CD8-positive, alpha-beta memory T cell (primary cell): Measurements from ENCODE around the gene PARD3. TPM values are rescaled to one million over a fixed set of nuclear protein-coding genes. Genes with fewer than 3 reads are reported as not detected.

ENCODE experiments used
- CTCF ChIA-PET: fragments of 350-600 bp; sonication (Branson Sonifier 250); formaldehyde crosslinking; loops from one replicate; lab custom pipeline; 2021; ENCODE audit warnings: antibody characterized with exemption; lab: Charles Lee
- POLR2A ChIA-PET: fragments of 350-600 bp; sonication (Branson Sonifier 250); formaldehyde crosslinking; loops from one replicate; lab custom pipeline; 2021; ENCODE audit warnings: antibody characterized with exemption; lab: Charles Lee
- DNase-seq, 5 donors: peaks; one replicate each; pipeline versions ENCODE4 v3.0.0 to v3.0.0-alpha.2; 2020 to 2022; ENCODE audit warnings: mixed read lengths in 1 of 5
- H3K27ac ChIP-seq: one replicate; pipeline ENCODE4 v1.7.0; 2013; ENCODE audit warnings: low read depth, mild to moderate bottlenecking, low read length, moderate library complexity
- H3K27me3 ChIP-seq: 2 replicates; pipeline ENCODE4 v1.7.0; 2013; ENCODE audit warnings: low read length, mild to moderate bottlenecking; ENCODE audit not compliant: insufficient read depth, poor library complexity, severe bottlenecking
- H3K36me3 ChIP-seq: 2 replicates; pipeline ENCODE4 v1.7.0; 2013; ENCODE audit warnings: mild to moderate bottlenecking, low read length, moderate library complexity; ENCODE audit not compliant: insufficient read depth
- H3K4me1 ChIP-seq: 2 replicates; pipeline ENCODE4 v1.7.0; 2013; ENCODE audit warnings: mild to moderate bottlenecking, low read length, moderate library complexity; ENCODE audit not compliant: insufficient read depth
- H3K4me3 ChIP-seq: 2 replicates; pipeline ENCODE4 v1.7.0; 2013; ENCODE audit warnings: mild to moderate bottlenecking, low read length
- H3K9me3 ChIP-seq: 2 replicates; pipeline ENCODE4 v1.7.0; 2013; ENCODE audit warnings: mild to moderate bottlenecking, low read length
- H3K27ac Mint-ChIP-seq, 8 donors: one replicate each; pipeline ENCODE4 v1.8.0; 2020 to 2021; ENCODE audit warnings: mixed read lengths in 8 of 8, mild to moderate bottlenecking in 6 of 8, inconsistent platforms in 3 of 8, moderate library complexity in 3 of 8
- H3K27me3 Mint-ChIP-seq, 2 donors: one replicate each; pipeline ENCODE4 v1.8.0; 2020 to 2021; ENCODE audit warnings: mixed read lengths in 2 of 2, mild to moderate bottlenecking in 1 of 2, moderate library complexity in 1 of 2
- H3K36me3 Mint-ChIP-seq, 3 donors: one replicate each; pipeline ENCODE4 v1.8.0; 2020 to 2021; ENCODE audit warnings: mixed read lengths in 3 of 3, inconsistent platforms in 1 of 3, mild to moderate bottlenecking in 1 of 3
- H3K4me1 Mint-ChIP-seq, 3 donors: one replicate each; pipeline ENCODE4 v1.8.0; 2020 to 2021; ENCODE audit warnings: mixed read lengths in 3 of 3, inconsistent platforms in 1 of 3, mild to moderate bottlenecking in 1 of 3
- H3K4me3 Mint-ChIP-seq, 7 donors: one replicate each; pipeline ENCODE4 v1.8.0; 2020 to 2021; ENCODE audit warnings: mixed read lengths in 7 of 7, mild to moderate bottlenecking in 6 of 7, moderate library complexity in 4 of 7, inconsistent platforms in 2 of 7
- H3K9me3 Mint-ChIP-seq, 5 donors: one replicate each; pipeline ENCODE4 v1.8.0; 2020 to 2022; ENCODE audit warnings: mixed read lengths in 5 of 5, mild to moderate bottlenecking in 3 of 5, moderate library complexity in 2 of 5, inconsistent platforms in 1 of 5
- polyA plus RNA-seq: library from polyadenylated mRNA; unstranded; fragments of 300-500 nt; fragmentation: Illumina TruSeq; gene quantifications from one replicate; pipeline ENCODE4 v1.2.3, GENCODE V29; 2021
- total RNA-seq, 2 experiments: library from RNA; stranded (reverse); gene quantifications; one replicate each; pipeline ENCODE4 v1.2.3, GENCODE V29; 2021

PARD3 gene
- total and polyA plus RNA-seq, 3 experiments from 2014 or later = 0.27 to 0.46 TPM; not detected in 1

- no peak for DNase-seq
- no peaks in the 10 kb centered on the region for H3K9me3 ChIP-seq
- no peaks in the 10 kb centered on the region for H3K27me3 Mint-ChIP-seq
- H3K4me1 ChIP-seq = no peaks in the 10 kb centered on the region
- H3K27ac Mint-ChIP-seq = no peak overlapping the region
- ChIA-PET POLR2A (no interaction called here), CTCF (no interaction called here)
- no peaks in the 10 kb centered on the region for H3K36me3 ChIP-seq
- H3K27me3 ChIP-seq = no peaks in the 10 kb centered on the region
- no peak overlapping the region for H3K27ac ChIP-seq
- no peaks in the 10 kb centered on the region for H3K4me1 Mint-ChIP-seq
- no peaks in the 10 kb centered on the region for H3K9me3 Mint-ChIP-seq
- no peak overlapping the region for H3K4me3 Mint-ChIP-seq
- H3K4me3 ChIP-seq = no peak overlapping the region
- no peaks in the 10 kb centered on the region for H3K36me3 Mint-ChIP-seq
These were observed 307.9 kb downstream of the PARD3 start for GRCh38 chr10:34507217-34507616.

DNA sequence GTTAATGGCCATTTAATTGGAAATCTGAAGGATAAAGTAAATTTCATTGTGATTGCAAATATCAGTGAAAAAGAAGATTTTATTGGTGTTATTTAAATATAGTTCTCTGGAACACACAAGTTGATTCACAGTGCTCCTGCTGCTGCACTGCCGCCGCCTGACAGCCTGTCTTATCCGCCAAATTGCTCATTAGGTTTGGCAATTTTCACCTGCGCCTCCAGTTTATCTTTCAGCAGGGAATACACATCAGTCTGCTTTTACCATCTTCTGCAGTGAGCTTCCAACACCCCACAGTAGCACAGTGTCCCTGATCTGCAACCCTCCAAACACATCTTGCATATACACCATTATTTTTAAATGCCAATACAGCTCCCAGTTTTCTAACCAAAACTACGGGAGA lies 308.3 kb downstream of the PARD3 start:
- Histone ChIP-seq H3K4me3 (no peak overlapping the region), H3K4me1 (no peaks in the 10 kb centered on the region), H3K9me3 (no peaks in the 10 kb centered on the region), H3K27me3 (no peaks in the 10 kb centered on the region), H3K36me3 (no peaks in the 10 kb centered on the region), H3K27ac (no peak overlapping the region)
- Mint-ChIP-seq H3K4me1 (no peaks in the 10 kb centered on the region), H3K36me3 (no peaks in the 10 kb centered on the region), H3K27me3 (no peaks in the 10 kb centered on the region), H3K27ac (no peak overlapping the region), H3K4me3 (no peak overlapping the region), H3K9me3 (no peaks in the 10 kb centered on the region)
- CTCF ChIA-PET = no interaction called here
- DNase-seq = no peak
- POLR2A ChIA-PET = no interaction called here

DNA sequence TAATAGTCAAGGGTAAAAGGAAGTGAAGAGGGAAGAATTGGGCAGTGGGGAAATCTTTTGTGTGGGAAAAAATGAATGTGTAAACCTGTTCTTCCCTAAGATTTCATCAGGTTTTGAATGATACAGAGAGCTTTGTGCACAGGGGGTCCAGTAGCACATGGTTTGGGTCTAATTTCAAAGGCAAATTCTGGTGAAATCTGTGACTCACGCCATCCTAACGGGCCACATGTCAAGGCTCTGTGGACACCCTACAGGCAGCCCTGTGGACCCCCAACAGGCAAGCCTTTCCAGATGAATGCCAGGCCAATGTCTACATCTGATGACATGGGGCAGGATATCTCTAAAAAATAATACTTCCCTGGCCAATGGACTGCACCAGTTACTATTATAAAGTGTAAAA lies 309.8 kb downstream of the PARD3 start:
- ChIA-PET CTCF (no interaction called here), POLR2A (no interaction called here)
- H3K27me3 Mint-ChIP-seq = no peaks in the 10 kb centered on the region
- no peaks in the 10 kb centered on the region for H3K9me3 ChIP-seq
- no peak overlapping the region for H3K4me3 ChIP-seq
- H3K36me3 ChIP-seq = no peaks in the 10 kb centered on the region
- no peaks in the 10 kb centered on the region for H3K4me1 ChIP-seq
- H3K4me3 Mint-ChIP-seq = no peak overlapping the region
- DNase-seq = no peak
- H3K36me3 Mint-ChIP-seq = no peaks in the 10 kb centered on the region
- peaks cover 0 to 3% (median 0%) of the 10 kb centered on the region in 5 donors for H3K9me3 Mint-ChIP-seq
- no peak overlapping the region for H3K27ac Mint-ChIP-seq
- no peaks in the 10 kb centered on the region for H3K4me1 Mint-ChIP-seq
- H3K27ac ChIP-seq = no peak overlapping the region
- no peaks in the 10 kb centered on the region for H3K27me3 ChIP-seq

DNA sequence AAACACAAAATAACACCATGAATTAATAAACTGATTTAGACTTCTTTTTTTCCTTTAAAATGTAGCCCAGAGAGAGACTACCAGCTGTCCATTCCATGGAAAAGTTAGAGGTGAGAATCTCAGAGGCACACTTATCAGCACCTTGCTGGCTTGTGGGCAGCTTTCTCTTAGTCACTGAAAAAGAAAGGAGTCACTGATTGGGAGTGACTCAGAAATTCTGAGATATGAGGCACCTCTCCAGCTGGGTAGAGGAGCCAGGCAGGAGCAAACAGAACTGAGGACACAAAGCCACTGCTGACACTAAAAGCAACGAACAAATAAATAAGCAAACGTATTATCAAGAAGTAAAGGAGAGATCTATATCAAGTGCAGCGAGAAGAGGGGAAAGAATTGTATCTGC lies 310.6 kb downstream of the PARD3 start:
- H3K27me3 ChIP-seq = no peaks in the 10 kb centered on the region
- Mint-ChIP-seq H3K4me3 (no peak overlapping the region), H3K27me3 (no peaks in the 10 kb centered on the region), H3K9me3 (peaks cover 0 to 3% (median 0%) of the 10 kb centered on the region in 5 donors), H3K4me1 (no peaks in the 10 kb centered on the region), H3K27ac (no peak overlapping the region), H3K36me3 (no peaks in the 10 kb centered on the region)
- no peak overlapping the region for H3K27ac ChIP-seq
- H3K4me1 ChIP-seq = no peaks in the 10 kb centered on the region
- no peak overlapping the region for H3K4me3 ChIP-seq
- H3K36me3 ChIP-seq = no peaks in the 10 kb centered on the region
- no peak for DNase-seq
- POLR2A ChIA-PET = no interaction called here
- H3K9me3 ChIP-seq = no peaks in the 10 kb centered on the region
- CTCF ChIA-PET = no interaction called here

GRCh38 chr10:34503704-34504103 lies 311.4 kb downstream of the PARD3 start:
- no peaks in the 10 kb centered on the region for H3K4me1 Mint-ChIP-seq
- Histone ChIP-seq H3K27me3 (no peaks in the 10 kb centered on the region), H3K4me1 (no peaks in the 10 kb centered on the region), H3K36me3 (no peaks in the 10 kb centered on the region), H3K9me3 (no peaks in the 10 kb centered on the region), H3K27ac (no peak overlapping the region), H3K4me3 (no peak overlapping the region)
- no peaks in the 10 kb centered on the region for H3K36me3 Mint-ChIP-seq
- CTCF ChIA-PET = no interaction called here
- H3K27ac Mint-ChIP-seq = no peak overlapping the region
- H3K4me3 Mint-ChIP-seq = no peak overlapping the region
- no peak for DNase-seq
- H3K9me3 Mint-ChIP-seq = peaks cover 0 to 3% (median 0%) of the 10 kb centered on the region in 5 donors
- POLR2A ChIA-PET = no interaction called here
- H3K27me3 Mint-ChIP-seq = no peaks in the 10 kb centered on the region

GRCh38 chr10:34499612-34500279 lies 315.4 kb downstream of the PARD3 start:
- DNase-seq = no peak
- H3K9me3 Mint-ChIP-seq = peaks cover 0 to 3% (median 0%) of the 10 kb centered on the region in 5 donors
- POLR2A ChIA-PET = no interaction called here
- Histone ChIP-seq H3K27ac (no peak overlapping the region), H3K9me3 (no peaks in the 10 kb centered on the region), H3K27me3 (no peaks in the 10 kb centered on the region), H3K36me3 (no peaks in the 10 kb centered on the region), H3K4me1 (no peaks in the 10 kb centered on the region), H3K4me3 (no peak overlapping the region)
- H3K4me1 Mint-ChIP-seq = no peaks in the 10 kb centered on the region
- no peak overlapping the region for H3K27ac Mint-ChIP-seq
- H3K36me3 Mint-ChIP-seq = no peaks in the 10 kb centered on the region
- H3K27me3 Mint-ChIP-seq = no peaks in the 10 kb centered on the region
- H3K4me3 Mint-ChIP-seq = no peak overlapping the region
- CTCF ChIA-PET = no interaction called here

DNA sequence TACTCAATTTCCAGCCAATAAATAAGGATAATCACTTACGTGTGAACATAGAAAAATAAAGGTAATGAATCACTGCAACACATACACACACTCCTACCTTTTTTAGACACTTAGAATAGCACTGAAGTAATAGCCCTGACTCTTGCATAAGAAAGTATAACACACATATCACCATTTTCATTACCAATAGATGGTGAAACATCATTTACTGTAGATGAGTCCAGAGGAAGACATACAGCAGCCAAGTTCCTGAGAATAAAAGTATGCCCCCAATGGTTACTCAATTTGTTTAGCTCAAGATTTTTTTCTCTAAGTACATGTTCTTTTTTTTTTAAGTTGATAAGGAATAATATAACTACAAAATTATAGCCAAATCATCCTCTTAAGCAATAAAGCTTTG lies 316.3 kb downstream of the PARD3 start:
- no peaks in the 10 kb centered on the region for H3K36me3 ChIP-seq
- H3K27ac Mint-ChIP-seq = no peak overlapping the region
- no peaks in the 10 kb centered on the region for H3K27me3 Mint-ChIP-seq
- no peak overlapping the region for H3K4me3 Mint-ChIP-seq
- H3K4me1 Mint-ChIP-seq = no peaks in the 10 kb centered on the region
- no peaks in the 10 kb centered on the region for H3K4me1 ChIP-seq
- ChIA-PET POLR2A (no interaction called here), CTCF (no interaction called here)
- no peak overlapping the region for H3K27ac ChIP-seq
- no peak overlapping the region for H3K4me3 ChIP-seq
- no peaks in the 10 kb centered on the region for H3K9me3 ChIP-seq
- H3K36me3 Mint-ChIP-seq = no peaks in the 10 kb centered on the region
- peaks cover 0 to 3% (median 0%) of the 10 kb centered on the region in 5 donors for H3K9me3 Mint-ChIP-seq
- no peaks in the 10 kb centered on the region for H3K27me3 ChIP-seq
- DNase-seq = no peak

GRCh38 chr10:34495938-34496337 lies 319.2 kb downstream of the PARD3 start:
- H3K9me3 Mint-ChIP-seq = peaks cover 0 to 2% (median 0%) of the 10 kb centered on the region in 5 donors
- Histone ChIP-seq H3K27me3 (no peaks in the 10 kb centered on the region), H3K4me3 (no peak overlapping the region), H3K27ac (no peak overlapping the region), H3K36me3 (no peaks in the 10 kb centered on the region), H3K9me3 (no peaks in the 10 kb centered on the region), H3K4me1 (no peaks in the 10 kb centered on the region)
- no peak for DNase-seq
- no peak overlapping the region for H3K27ac Mint-ChIP-seq
- H3K27me3 Mint-ChIP-seq = no peaks in the 10 kb centered on the region
- H3K36me3 Mint-ChIP-seq = no peaks in the 10 kb centered on the region
- no peak overlapping the region for H3K4me3 Mint-ChIP-seq
- ChIA-PET CTCF (no interaction called here), POLR2A (no interaction called here)
- H3K4me1 Mint-ChIP-seq = no peaks in the 10 kb centered on the region
